DOHH2 (cell line): ENCODE measurements around the gene GRIK2.

Experiments used
- EZH2phosphoT487 ChIP-seq: fragments of 200-600 bp; sonication (generic); IDR thresholded peaks from 2 replicates; pipeline ENCODE4 v1.6.1; 2017; ENCODE audit warnings: borderline replicate concordance, mild to moderate bottlenecking, antibody characterized with exemption, low read length, moderate library complexity, mixed read lengths
- TF ChIP-seq, protein P1 (sequence below): fragments of 200-600 bp; sonication (generic); IDR thresholded peaks from one replicate; pipeline ENCODE4 v1.5.1; 2014; ENCODE audit warnings: antibody characterized with exemption, mild to moderate bottlenecking, low read depth, low read length; ENCODE audit not compliant: poor library complexity, severe bottlenecking

DNA sequence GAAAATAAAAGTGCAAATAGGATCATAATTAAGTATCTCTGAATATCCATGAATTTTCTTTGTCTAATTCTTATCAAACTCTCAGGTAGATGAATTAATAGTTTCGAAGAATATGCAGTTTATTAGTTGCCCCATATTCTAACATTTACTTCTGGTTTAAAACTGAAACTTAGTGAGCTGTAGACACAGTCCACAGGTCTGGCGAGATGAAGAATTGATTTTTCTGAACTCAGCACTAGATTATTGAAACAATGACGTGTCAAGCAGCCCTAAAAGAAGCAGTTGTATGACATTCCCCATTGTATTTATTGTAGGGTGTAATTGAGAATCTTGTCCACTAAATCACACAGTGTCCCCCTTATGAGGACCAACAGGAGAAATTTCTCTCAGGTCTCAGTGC is 407.1 kb downstream of the GRIK2 start:
- TF ChIP-seq, protein P1, sequence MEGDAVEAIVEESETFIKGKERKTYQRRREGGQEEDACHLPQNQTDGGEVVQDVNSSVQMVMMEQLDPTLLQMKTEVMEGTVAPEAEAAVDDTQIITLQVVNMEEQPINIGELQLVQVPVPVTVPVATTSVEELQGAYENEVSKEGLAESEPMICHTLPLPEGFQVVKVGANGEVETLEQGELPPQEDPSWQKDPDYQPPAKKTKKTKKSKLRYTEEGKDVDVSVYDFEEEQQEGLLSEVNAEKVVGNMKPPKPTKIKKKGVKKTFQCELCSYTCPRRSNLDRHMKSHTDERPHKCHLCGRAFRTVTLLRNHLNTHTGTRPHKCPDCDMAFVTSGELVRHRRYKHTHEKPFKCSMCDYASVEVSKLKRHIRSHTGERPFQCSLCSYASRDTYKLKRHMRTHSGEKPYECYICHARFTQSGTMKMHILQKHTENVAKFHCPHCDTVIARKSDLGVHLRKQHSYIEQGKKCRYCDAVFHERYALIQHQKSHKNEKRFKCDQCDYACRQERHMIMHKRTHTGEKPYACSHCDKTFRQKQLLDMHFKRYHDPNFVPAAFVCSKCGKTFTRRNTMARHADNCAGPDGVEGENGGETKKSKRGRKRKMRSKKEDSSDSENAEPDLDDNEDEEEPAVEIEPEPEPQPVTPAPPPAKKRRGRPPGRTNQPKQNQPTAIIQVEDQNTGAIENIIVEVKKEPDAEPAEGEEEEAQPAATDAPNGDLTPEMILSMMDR: no peak
- no peak for TF ChIP-seq EZH2phosphoT487
